Neural progenitor cell (in vitro differentiated cells): ENCODE results near the gene LGALSL.

Experiments used
- CTCF ChIP-seq: fragments of 200-600 bp; sonication (generic); IDR thresholded peaks from 2 replicates; pipeline ENCODE4 v1.5.1; 2017; ENCODE audit warnings: antibody characterized with exemption, mild to moderate bottlenecking
- EZH2phosphoT487 ChIP-seq: fragments of 200-600 bp; sonication (generic); IDR thresholded peaks from 2 replicates; pipeline ENCODE4 v1.6.1; 2017; ENCODE audit warnings: antibody characterized with exemption

DNA sequence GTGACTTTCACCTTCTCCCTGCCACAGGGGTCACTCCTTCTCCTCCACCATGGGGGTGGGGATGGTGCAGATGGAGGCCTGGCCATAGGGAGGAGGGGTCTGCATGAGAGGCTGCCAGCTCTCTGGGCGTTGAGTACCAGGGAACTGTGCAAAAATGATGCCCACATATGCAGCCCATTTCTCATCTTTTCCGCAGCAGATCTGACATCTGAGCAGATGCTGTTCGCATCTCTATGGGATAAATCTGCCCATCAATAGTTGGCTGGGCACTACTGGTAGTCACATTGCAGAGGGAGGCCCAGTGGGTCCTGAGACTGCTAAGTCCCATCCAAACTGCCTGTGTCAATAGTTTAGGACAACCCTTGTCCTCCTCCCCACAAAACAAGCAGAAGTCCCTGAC is 45.9 kb upstream of the LGALSL start:
- TF ChIP-seq CTCF (no peak), EZH2phosphoT487 (no peak)
